ENCODE measurements around the gene ILKAP.

The ILKAP gene

DNA sequence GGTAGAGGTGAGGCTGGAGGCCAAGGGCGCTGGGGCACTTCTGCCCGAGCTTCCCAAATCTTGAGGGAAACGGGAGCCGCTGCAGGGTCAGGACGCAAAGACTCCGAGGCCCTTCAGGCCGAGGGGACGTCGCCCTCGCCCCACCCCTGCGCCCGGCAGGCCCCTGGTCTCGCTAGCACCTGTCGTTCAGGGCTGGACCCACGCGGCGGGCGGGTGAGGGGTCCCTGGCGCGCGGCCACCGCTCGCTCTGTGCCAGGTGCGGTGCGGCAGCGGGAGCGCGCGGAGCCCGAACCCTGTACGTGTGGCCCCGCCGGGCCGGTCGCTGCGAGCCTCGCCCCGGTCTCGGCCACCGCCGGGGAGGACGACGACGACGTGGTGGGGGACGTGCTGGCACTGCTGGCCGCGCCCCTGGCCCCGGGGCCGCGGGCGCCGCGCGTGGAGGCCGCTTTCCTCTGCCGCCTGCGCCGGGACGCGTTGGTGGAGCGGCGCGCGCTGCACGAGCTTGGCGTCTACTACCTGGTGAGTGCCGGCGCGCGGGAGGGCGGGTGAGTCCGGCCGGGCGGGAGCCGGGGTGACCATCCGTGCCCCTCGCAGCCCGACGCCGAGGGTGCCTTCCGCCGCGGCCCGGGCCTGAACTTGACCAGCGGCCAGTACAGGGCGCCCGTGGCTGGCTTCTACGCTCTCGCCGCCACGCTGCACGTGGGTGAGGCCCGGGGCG, 39.9 kb downstream of the ILKAP start:
- no peak for DNase-seq

- DNase-seq, result no peak
Observed at GRCh38 chr2:238162846-238163441, 40.6 kb downstream of the ILKAP start.

DNA sequence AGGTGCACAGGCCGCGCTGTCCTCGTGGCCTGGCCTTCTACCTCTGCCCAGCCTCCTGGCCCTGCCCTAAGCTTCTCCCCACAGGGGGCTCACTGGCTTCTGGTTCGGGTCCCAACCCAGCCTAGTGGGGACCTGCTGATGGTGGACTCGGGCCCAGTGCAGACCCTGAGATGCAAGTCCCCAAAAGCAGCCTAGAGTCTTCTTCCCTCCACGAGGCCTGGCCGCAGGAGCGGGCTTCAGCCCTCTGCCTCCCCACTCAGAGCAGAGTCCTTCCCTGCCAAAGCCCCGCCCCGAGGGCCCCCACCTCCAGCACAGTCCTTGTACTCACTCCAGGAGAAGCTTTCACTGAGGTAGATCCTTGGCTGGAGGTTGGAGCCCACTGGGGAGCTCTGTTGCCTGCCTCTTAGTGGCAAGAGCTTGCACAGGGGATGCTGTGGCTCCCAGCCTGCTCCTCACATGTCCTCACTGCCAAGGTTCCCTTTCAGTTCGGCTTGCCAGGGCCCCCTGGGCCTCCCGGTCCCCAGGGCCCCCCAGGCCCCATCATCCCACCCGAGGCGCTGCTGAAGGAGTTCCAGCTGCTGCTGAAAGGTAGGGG, 41.1 kb downstream of the ILKAP start:
- no peak for DNase-seq

DNA sequence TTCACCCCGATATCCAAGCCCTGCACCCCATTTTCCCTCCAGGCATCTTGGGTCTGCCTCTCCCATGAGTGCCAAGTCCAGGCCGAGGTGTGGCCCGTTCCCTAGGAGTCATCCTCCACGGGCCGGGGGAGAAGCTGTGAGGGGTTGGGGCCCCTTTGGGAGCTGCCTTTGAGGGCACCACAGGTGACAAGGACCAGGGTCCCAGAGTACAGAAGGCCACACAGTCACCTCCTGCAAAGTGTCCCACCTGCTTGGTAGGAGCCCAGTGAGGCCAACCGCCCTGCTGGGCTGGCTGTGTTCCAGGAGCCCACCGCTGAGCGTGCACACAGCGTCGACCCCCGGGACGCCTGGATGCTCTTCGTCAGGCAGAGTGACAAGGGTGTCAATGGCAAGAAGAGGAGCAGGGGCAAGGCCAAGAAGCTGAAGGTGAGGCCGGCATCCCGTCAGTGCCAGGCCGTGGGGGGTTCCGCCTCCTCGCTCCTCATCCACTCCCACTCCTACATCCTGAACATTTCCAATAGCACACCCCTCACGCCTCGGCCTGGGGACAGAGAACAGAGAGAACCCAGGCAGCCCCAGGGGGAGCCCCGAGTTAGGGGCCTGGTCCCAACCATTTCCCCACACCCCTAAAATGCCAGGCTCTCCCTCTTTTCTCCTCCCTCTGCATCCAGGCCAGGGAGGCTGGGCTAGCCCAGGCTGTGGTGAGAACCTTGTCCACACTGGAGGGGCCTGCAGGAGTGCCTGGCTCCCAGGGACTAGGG, 42.0 kb downstream of the ILKAP start:
- no peak for DNase-seq

GRCh38 chr2:238160206-238161129, 43.0 kb downstream of the ILKAP start:
- no peak for DNase-seq

DNA sequence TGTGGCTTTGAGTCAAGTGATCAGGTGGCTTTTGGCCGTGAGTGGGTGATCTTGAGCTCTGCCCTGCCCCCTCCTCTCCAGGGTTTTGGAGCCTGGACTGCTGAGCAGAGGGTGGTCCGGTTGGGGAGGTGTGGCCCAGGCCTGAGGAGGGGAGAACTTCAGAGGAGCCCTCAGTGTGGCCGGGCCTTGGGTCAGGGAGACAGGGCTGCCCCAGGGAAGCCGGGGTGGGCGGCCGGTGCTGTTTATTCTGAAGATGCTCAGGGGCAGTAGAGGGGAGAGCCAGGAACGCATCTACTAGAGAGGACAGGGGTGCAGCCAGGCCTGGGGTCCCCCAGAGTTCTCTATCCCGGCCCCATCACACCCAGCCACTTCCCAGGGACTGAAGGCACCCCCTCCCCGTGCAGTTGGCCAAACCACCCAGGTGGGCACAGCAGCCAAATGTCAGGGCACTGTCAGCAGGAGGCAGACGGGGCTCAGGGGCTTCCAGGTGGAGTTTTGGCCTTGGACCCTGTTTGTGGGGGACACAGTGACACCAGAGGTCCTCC, 43.8 kb downstream of the ILKAP start:
- no peak for DNase-seq

DNA sequence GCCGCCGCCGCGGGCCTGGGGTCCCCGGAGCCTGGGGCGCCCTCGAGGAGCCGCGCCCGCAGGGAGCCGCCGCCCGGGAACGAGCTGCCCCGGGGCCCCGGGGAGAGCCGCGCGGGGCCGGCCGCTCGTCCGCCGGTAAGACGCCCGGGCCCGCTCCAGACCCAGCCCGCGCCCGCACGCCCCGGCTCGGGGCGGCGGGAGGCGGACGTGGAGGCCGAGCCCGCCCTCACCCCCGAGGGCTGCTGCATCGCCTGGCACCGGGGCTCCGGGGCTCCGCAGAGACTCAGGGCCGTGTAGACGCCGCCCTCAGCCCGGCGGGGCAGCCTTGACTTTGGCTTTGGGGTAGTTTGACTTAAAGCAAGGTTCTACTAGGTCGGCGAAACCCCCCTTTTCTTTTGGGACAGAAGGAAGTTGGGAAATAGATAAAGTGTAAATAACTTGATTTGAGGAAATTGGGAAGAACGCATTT, 44.4 kb downstream of the ILKAP start:
- peak in 1 of 2 experiments; percentile 57 for DNase-seq

DNA sequence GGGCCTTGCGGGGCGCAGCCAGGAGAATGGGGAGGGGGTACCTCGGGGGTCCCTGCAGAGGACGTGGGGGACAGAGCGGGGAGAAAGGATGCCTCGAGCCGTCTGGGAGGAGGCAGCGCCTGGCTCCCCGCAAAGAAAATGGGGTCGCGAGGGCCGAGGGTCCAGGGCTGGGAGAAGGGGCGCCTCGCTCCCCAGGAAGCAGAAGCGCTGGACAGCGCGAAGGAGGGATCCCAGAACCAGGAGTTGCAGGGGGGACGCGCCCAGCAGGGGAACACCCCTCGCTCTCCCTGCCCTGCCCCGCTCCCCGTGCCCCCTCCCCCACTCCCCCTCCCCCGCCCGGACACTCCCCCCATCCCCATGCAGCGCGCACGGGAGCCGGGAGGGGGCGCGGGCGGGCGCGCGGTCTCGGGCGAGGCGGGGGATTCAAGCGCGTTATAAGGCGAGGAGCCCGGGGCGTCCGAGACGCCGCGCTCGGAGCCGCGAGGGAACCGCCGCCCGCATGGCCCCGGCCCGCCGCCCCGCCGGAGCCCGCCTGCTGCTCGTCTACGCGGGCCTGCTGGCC, 44.9 kb downstream of the ILKAP start, which contains the start of gene ERFE:
TSS of gene ERFE (plus strand) at position 462 of the 562 bp plus-strand sequence. CDS start at position 500, 38 bp downstream.
- DNase-seq, result peak; percentile 78 to 79

GRCh38 chr2:238158018-238158508, 45.4 kb downstream of the ILKAP start:
- DNase-seq, result no peak

DNA sequence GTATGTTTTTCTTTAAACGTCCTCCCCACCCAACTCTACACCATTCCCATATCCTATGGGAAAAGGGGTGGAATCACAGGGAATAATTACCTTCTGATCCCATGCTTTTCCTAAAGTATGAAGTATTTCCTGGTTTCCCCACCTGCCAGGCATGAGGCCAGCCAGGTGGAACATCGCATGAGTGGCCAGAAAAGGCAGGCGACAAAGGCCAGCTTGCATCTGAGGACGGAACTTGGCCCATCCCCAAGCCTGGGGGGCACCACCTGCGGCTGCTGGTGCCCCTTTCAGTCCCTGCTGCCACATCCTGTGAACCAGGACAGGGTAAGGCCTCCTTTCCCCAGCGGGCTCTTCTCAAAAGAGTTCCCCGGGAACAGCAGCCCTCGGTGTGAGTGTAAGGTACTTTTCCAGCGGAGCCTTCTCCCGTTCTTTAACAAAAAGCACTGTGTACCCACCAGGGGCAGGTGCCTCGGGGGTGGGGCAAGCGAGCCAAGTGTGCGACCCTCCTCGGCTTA, 45.9 kb downstream of the ILKAP start:
- DNase-seq, result no peak

DNA sequence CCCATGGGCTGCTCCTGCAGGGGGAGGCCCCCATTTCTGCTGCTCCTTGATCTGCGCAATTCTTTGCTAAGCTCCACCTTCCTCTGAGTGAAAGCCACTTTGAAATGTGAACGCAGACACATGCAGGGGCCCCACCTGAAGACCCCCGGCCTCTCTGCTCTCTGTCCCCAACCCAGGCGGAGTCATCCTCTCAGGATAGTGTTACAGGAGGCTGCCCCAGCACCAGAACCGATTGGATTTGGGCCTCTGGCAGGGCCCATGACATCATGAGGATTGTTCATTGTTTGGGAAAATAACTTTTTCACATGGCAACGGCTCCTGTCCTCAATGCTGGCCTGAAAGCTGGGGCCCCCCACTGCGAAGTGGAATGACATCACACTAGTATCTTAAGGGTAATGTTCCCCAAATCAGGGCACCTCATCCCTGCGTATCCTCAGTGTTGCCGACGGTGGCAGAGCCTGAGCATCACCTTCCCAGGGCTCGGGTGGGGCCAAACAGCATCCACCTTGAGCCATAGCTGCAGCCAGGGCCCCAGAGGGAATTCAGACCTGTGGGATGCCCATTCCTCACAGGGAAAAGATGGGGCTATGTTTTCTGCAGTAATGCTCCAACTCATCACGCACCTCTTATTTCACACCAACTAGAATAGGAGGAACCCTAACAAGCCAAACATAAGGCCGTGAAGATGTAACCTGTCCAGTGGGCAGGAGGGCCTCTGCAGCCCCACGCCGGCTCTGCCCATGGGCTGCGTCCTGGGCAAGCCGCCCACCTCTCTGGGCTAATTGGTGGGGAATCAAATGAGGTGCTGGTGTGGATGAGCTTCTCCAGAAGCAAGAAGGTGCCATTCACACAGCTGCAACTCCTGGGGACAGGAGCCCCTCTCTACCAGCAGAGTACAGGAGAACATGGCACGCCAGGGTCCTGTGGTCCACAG, 47.5 kb downstream of the ILKAP start:
- no peak for DNase-seq

DNA sequence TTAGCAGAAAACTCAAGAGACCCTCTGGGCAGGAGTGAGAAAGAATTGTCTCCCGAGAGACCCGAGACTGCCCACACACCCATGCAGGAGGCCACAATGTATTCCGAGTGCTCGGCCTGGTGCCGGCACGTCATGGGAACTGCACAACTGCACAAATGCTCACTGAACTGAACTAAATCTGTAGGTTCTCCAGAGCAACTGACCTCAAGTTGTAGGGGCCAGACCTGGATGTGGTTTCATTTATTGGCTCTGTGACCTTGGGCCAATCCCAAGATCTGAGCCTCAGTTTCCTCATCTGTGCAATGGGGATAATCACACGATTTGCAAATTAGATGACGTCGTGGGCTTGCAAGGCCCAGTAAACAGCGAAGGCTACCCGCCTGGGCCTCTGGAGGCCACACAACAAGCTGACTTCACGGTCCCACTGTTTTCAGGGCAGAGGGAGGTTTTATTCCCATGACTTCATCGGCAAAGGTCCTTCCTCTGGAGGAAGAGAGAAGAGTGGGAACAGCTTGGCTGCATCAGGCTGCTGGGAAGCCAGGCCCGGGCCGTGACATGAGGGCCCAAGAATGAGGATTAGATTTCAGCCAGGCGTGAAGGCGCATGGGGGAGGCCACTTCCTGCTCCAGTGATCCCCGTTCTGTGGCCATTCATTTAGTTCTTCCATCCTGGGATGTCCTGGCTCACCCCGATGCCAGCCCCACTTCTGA, 48.3 kb downstream of the ILKAP start:
- no peak for DNase-seq

- DNase-seq, result no peak
Observed at GRCh38 chr2:238154570-238154969, 48.9 kb downstream of the ILKAP start.

DNA sequence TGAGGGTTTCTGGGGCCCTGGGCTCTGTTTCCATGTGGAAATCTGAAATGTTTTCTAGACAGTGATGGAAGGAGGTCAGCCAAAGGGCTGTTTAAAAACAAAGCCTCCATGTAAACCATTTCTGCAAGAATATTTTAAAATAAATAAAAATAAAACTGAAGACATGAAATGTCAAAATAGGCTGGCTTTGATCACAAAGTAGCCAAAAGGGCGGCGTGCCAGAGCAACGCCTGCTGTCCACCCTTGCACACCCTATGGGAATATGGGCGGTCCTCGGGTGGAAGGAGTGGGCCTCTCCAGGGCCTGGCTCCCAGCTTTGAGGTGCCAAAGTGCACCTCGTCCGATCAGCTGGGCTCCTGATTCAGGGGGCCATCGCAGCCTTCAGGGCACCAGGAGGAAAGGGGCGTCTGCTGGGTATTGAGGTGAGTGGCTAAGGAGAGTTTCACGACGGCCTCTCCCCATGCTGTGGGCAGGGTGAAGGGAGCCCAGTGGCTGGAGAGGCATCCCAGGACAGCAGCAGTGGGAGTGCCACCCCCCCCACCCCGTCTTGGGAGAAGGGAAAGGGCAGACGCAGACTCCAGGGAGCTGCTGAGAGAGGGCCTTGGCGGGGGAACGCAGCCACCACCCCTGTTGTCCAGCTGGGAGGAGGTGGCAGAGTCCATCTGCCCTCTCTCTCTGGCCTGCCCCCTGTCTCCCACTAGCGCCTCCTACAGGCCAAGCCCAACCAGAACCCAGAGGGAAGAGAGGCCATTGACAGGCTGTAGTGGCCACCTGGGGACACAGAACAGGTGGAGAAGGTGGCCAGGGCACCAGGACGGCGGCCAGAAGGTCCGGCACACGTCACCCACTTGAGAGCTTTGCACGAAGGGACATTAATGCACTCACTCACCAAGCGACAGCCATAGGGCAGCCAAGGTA, 50.5 kb downstream of the ILKAP start:
- no peak for DNase-seq

GRCh38 chr2:238151628-238152235, 51.8 kb downstream of the ILKAP start:
- DNase-seq, result no peak

- no peak for DNase-seq
Observed at GRCh38 chr2:238151205-238151604, 52.3 kb downstream of the ILKAP start.

- DNase-seq, result no peak
Observed at GRCh38 chr2:238150686-238151085, 52.8 kb downstream of the ILKAP start.

All from activated T-cell treated with anti-CD3 and anti-CD28 coated beads, Interleukin-2, amount 50 U/mL, for 48 hours (primary cell).